Gastrocnemius medialis (tissue), 4 donors: ENCODE results near the gene HGFAC.

Source experiments
- POLR2A ChIP-seq, 2 donors: fragments of 450-650 bp; IDR thresholded peaks; one replicate each; pipeline ENCODE4 v1.6.1; 2017; ENCODE audit warnings: antibody characterized with exemption in 2 of 2, mild to moderate bottlenecking in 2 of 2, moderate library complexity in 2 of 2
- TF ChIP-seq, protein P1 (sequence below), 5 experiments: fragments of 450-650 bp in 3 of 5; fragments of 200-600 bp in 2 of 5; sonication (generic) in 2 of 5; IDR thresholded peaks in 4 of 5; conservative IDR thresholded peaks in 1 of 5; 1 replicate in 4 of 5; 2 replicates in 1 of 5; pipeline ENCODE4 v1.5.1; 2016 to 2019; ENCODE audit warnings: antibody characterized with exemption in 5 of 5, mild to moderate bottlenecking in 3 of 5, moderate library complexity in 3 of 5

DNA sequence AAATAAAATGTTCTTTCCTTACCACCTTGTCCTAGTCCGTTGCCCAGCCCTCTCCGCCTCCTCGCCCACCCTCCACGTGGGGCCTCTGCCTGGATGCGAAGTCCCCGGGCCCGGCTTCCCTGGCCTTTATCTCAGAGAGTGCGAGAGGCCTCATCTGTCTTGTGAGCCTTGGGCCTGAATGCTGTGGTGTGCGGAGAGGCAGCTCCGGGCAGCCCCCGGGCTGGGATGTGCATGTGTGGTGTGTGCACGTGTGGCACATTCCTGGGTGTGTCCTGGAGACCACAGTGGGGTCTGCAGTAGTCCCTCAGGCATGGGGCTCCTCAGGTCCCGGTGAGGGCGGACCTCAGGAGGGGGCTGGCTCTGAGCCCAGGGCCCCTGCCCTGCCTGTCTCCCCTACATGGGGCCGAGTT, 52.7 kb downstream of the HGFAC start:
- no peak for TF ChIP-seq POLR2A (IDR thresholded peaks at IDR 0.05)
- TF ChIP-seq, protein P1, sequence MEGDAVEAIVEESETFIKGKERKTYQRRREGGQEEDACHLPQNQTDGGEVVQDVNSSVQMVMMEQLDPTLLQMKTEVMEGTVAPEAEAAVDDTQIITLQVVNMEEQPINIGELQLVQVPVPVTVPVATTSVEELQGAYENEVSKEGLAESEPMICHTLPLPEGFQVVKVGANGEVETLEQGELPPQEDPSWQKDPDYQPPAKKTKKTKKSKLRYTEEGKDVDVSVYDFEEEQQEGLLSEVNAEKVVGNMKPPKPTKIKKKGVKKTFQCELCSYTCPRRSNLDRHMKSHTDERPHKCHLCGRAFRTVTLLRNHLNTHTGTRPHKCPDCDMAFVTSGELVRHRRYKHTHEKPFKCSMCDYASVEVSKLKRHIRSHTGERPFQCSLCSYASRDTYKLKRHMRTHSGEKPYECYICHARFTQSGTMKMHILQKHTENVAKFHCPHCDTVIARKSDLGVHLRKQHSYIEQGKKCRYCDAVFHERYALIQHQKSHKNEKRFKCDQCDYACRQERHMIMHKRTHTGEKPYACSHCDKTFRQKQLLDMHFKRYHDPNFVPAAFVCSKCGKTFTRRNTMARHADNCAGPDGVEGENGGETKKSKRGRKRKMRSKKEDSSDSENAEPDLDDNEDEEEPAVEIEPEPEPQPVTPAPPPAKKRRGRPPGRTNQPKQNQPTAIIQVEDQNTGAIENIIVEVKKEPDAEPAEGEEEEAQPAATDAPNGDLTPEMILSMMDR (IDR thresholded peaks at IDR 0.05 in 4 of 5, conservative IDR thresholded peaks at IDR 0.05 in 1 of 5) = no peak
